ENCODE data around the gene AP5B1.

GRCh38 chr11:65779669-65779918 is 1.2 kb downstream of the AP5B1 start:
- TF ChIP-seq CTCF (IDR thresholded peaks at IDR 0.05; ENCODE audit: insufficient read depth, low read length) (no peak), REST (IDR thresholded peaks at IDR 0.05; ENCODE audit: insufficient replicate concordance, low read depth) (no peak), POLR2AphosphoS5 (IDR thresholded peaks at IDR 0.05; ENCODE audit: low read depth) (no peak), GABPA (IDR thresholded peaks at IDR 0.05; ENCODE audit: low read depth) (no peak), SPI1 (IDR thresholded peaks at IDR 0.05; ENCODE audit: borderline replicate concordance, low read depth) (no peak)
